ENCODE results near the gene SMG7. TPM values are rescaled to one million over a fixed set of nuclear protein-coding genes. Genes with fewer than 3 reads are reported as not detected.

The SMG7 gene
- total and polyA plus RNA-seq, 2 donors (not counting 3 experiments of a cell fraction or from before 2014, with no cell fraction given), result 25.4 to 47.1 TPM

DNA sequence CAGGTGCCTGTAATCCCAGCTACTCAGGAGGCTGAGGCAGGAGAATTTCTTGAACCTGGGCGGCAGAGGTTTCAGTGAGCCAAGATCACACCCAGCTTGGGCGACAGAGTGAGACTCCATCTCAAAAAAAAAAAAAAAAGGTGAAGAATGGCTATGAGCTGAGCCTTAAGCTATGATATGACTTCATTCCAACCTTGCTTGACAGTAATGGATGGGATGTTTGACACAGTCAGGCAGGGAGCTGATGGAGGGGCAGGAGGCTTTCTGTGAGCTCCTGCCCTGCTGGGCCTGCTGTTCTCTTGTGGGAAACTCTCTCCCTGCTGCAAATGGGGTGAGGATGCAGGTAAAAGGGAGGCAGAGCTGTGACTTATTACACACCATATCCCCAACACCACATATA is 90.4 kb downstream of the SMG7 start:
- dilution Hi-C loops (cut with MboI; ENCODE audit: extremely low pct_ligation_motif_present, low sequenced_read_pairs), result no loop called here

More for the DNA sequence above, 90.4 kb downstream of the SMG7 start:
- no peaks in the 10 kb centered on the region for H3K4me1 ChIP-seq (ENCODE audit: control insufficient read depth, extremely low read depth, insufficient read depth, low read length)
- H3K9me3 ChIP-seq (replicated peaks; ENCODE audit: control insufficient read depth, insufficient read depth, low read length), result no peaks in the 10 kb centered on the region
- H3K9ac ChIP-seq (replicated peaks; ENCODE audit: extremely low read depth, insufficient read depth, low read length), result no peak overlapping the region
- no peak for DNase-seq (ENCODE audit: low read depth, low spot score)
- H3K79me2 ChIP-seq (ENCODE audit: control insufficient read depth, insufficient read depth, low read length), result no peaks in the 10 kb centered on the region
- H3K27me3 ChIP-seq (ENCODE audit: control insufficient read depth in 2 of 2, insufficient read depth in 2 of 2, low read length in 2 of 2), result no peaks in the 10 kb centered on the region
- H3K4me3 ChIP-seq (replicated peaks in 1 of 3; ENCODE audit: insufficient read depth in 1 of 3, low read depth in 1 of 3, low read length in 3 of 3), result no peak overlapping the region
- TF ChIP-seq GATA2 (IDR thresholded peaks at IDR 0.05; ENCODE audit: insufficient read depth, insufficient read length, low read depth, low read length) (no peak), FOS (IDR thresholded peaks at IDR 0.05; ENCODE audit: borderline replicate concordance, insufficient read depth, low read length) (no peak), POLR2A (IDR thresholded peaks at IDR 0.05; ENCODE audit: low read depth, low read length) (no peak), JUN (IDR thresholded peaks at IDR 0.05; ENCODE audit: borderline replicate concordance, insufficient read depth, insufficient read length, low read depth) (no peak), MYC (IDR thresholded peaks at IDR 0.05; ENCODE audit: low read depth, low read length) (no peak), EZH2 (IDR thresholded peaks at IDR 0.05; ENCODE audit: borderline replicate concordance, low read depth, low read length, severe bottlenecking) (no peak), MAX (IDR thresholded peaks at IDR 0.05; ENCODE audit: insufficient read depth, insufficient read length) (no peak), CTCF (IDR thresholded peaks at IDR 0.05; ENCODE audit: extremely low read depth in 1 of 2, insufficient read depth in 1 of 2, low read depth in 1 of 2, low read length in 2 of 2) (no peak), POLR2AphosphoS5 (IDR thresholded peaks at IDR 0.05; ENCODE audit: insufficient read depth, low read depth, low read length) (no peak)
- no peak overlapping the region for H2AFZ ChIP-seq (ENCODE audit: low read depth, low read length)
- H4K20me1 ChIP-seq (replicated peaks; ENCODE audit: control insufficient read depth, extremely low read depth, insufficient read depth, low read length), result no peaks in the 10 kb centered on the region
- no peaks in the 10 kb centered on the region for H3K36me3 ChIP-seq (ENCODE audit: control insufficient read depth in 2 of 2, extremely low read depth in 1 of 2, insufficient read depth in 2 of 2, low read length in 2 of 2)
- ChIA-PET CTCF (interaction anchor here (0.7 kb wide), 2 partner anchors 222 to 353 kb away, joined by 3 to 4 read pairs; no protein-coding TSS in a partner anchor), POLR2A (no interaction called here)
- FAIRE-seq, result no peak
- no TSS peak for BruUV-seq (replicated peaks)
- H3K9me1 ChIP-seq (replicated peaks; ENCODE audit: control insufficient read depth, extremely low read depth, insufficient read depth, low read length), result no peaks in the 10 kb centered on the region
- H3K4me2 ChIP-seq (ENCODE audit: insufficient read depth, low read length), result no peak overlapping the region
- intact Hi-C loops (cut with micrococcal nuclease), result no loop called here
- H3K27ac ChIP-seq (ENCODE audit: insufficient read depth, low read depth, low read length), result no peak overlapping the region
